SIG-M5 treated with dmso at 0.1 percent for 504 hours (cell line): ENCODE results near the gene PLK5.
"Not testable (repeated sequence)": the region's sequence is repeated elsewhere in the genome, so short reads cannot be mapped to it uniquely, and the experiment has no call there.

Experiments used
- DNase-seq: peaks from one replicate; lab custom pipeline; 2025; ENCODE audit not compliant: unreplicated experiment; lab: John Stamatoyannopoulos, UW

PLK5 gene

DNA sequence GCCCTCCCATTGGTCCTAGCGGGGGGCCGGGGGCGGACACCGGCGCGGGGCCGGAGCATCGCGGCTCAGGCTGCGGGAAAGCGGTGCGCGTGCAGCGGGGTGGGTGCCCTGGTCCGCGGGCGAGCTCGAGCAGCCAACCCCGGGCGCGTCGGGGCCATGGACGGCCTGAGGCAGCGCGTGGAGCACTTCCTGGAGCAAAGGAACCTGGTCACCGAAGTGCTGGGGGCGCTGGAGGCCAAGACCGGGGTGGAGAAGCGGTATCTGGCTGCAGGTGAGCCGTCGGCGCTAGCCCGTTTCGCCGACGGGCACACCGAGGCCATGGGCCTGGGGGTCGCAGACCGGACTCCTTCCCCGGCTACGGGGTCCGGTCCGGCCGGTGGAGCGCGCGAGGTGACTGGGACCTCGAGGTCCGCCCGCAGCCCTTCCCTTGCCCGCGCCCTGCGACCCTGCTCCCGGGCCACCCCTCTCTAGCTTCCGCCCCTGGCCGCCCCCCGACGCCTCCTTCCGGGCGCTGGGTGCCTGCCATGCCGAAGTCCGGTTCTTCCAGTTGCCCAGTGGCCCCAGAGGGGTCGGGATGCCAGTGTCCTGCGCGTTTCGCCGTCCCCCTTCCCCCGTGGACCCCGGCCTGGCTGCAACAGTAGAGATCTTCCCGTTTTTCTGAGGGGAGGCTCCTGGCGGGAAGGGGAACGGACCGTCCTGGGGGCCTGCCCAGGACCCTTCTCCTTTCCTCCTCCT, 32.6 kb upstream of the PLK5 start, which contains the start of gene REEP6:
Gene REEP6 (plus strand): TSS at position 68 of the 735 bp plus-strand sequence. CDS start 89 bp downstream, at position 157.
- DNase-seq = no peak

DNA sequence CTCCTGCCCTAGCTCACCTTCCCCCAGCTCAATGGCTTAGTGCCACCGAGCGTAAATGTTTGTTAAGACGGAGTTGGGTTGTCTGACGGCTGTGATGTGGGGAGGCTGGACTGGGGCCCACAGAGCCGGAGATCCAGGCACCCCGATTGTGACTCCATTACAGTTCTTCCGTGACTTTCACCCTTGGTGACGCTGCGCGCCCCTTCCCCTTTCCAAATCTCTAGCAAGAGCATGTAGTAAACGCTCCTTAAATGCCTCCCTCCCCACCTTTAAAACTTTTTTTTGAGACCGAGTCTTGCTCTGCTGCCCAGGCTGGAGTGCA, 32.1 kb upstream of the PLK5 start:
- no peak for DNase-seq

DNA sequence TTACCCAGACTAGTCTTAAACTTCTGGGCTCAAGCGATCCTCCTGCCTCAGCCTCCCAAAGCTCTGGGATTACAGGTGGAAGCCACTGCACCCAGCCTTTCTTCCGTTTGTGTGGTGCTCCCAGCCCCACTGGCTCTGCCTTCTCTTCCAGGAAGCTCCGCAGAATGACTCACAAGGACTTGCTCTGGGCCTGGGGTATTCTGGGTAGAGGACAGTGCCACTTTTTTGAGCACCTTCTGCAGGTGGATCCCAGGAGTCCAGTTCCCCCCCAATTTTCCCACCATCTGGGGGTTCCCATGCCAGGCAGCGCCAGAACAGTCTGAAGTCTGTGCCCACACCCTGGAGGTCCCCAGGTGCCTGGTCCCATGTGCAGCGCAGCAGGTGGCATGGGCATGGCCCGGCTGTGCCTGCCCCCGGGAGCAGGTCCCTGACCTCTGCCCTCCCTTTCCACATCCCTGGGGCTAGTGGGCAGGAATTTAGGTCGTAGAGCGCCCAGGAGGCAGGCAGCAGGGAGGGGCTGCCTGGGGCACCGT, 31.3 kb upstream of the PLK5 start:
- DNase-seq = no peak

DNA sequence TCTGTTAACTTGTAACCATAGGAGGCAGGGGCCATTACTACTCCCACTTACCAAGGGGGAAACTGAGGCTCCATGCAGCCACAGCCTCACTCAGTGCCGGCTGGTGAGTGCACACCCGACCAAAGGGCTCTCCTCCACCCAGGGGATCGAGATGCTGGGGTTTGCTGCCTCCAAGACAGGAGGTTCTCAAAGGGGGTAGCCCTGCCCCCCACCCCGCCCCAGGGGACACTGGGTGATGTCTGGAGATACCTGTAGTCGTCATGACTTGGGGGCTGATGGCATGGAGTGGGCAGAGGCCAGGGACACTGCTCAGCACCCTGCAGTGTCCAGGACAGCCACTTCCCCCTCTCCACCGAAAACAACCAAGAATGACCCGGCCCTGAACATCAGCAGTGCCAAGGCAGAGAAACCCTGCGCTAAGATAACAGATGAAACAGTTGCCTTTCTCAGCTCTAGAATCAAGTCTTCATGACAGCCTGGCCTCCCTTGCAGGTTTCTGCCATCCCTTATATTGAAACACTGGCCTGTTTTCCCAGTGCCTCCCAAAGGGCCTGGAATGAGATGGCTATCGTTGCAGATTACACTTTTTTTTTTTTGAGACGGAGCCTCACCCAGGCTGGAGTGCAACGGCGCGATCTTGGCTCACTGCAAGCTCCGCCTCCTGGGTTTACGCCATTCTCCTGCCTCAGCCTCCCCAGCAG, 29.6 kb upstream of the PLK5 start:
- no peak for DNase-seq

DNA sequence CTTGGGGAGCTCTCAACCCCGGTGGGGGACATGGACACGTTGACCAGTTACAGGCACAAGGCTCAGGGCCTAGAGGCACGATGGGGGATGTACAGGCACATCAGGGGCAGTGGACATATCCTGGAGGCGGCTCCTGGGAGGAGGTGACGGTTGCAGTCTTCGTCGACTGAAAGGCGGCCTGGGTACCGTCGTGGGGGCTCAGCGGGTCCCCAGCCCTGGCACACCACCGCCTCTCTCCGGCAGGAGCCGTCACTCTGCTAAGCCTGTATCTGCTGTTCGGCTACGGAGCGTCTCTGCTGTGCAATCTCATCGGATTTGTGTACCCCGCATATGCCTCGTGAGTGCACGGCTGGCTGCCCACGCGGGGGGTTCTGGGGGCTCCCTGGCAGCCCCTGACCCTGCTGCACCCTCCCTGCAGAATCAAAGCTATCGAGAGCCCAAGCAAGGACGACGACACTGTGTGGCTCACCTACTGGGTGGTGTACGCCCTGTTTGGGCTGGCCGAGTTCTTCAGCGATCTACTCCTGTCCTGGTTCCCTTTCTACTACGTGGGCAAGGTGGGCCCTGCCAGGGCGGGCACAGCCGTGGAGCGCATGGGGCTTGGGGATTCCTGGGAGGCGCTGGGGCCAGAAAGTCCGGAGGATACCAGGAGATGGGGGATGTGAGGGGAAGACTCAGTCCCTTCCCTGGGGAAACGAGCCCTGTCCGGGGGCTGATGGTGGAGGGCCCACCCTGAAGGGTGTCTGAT, 28.7 kb upstream of the PLK5 start:
- DNase-seq = no peak

DNA sequence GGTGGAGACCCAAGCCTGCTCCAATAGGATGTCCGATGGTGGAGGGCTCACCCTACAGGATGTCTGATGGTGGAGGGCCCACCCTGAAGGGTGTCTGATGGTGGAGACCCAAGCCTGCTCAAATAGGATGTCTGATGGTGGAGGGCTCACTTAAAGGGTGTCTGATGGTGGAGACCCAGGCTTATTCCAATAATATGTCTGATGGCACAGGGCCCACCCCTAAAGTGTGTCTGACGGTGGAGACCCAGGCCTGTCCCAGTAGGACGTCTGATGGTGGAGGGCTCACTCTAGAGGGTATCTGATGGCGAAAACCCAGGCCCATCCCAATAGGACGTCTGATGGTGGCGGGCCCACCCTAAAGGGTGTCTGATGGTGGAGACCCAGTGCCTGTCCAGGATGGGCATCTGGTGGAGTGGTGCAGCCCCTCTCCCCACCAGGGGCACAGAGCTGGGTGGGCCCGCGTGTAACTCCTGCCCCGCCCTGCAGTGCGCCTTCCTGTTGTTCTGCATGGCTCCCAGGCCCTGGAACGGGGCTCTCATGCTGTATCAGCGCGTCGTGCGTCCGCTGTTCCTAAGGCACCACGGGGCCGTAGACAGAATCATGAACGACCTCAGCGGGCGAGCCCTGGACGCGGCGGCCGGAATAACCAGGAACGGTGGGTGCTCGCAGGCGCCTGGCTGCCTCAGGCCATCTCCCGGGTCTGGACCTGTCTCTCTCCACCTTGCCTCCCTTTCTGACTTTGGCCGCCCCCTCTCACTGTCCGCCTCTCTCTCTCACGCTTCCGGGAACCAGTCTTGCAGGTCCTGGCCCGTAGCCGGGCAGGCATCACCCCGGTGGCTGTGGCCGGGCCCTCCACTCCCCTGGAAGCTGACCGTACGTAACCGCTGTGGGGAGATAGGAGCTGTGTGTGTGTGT, 27.8 kb upstream of the PLK5 start:
- DNase-seq = no peak

DNA sequence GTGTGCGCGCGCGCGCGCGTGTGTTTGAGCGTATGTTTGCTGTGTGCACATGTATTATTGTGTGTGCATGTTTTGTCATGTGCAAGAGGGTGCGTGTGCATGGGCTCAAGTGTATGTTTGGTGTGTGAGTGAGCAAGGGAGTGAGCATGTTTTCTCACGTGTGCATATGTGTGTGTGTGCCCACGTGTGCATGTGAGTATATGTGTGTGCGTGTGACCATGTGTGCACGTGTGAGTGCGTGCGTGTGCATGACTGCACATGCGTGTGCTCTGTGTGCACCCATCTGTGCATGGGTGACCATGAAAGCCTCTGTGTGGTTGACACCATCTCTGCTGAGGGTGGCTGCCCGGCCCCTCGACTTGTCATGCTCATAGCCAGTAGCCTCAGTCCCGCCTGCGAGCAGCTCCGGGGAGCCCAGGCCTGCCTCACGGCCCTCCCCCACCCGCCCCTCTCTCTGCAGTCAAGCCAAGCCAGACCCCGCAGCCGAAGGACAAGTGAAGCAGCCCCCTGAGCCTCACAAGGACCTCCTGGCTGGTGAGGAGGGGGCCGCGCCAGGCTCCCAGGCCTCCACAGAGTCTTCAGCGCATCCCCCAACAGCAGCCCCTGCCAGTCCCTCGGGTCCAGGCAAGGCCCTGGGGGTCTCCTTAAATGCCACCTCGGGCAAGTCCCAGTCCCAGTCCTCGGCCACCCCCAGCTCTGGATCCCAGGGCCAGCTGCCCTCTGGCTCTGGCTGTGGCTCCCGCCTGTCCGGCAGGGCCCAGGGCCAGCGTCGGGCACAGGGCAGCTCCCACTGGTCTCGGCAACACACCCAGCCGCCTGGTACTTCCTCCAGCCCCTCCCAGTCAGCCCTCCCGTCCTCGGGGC, 26.9 kb upstream of the PLK5 start:
- no peak for DNase-seq

DNA sequence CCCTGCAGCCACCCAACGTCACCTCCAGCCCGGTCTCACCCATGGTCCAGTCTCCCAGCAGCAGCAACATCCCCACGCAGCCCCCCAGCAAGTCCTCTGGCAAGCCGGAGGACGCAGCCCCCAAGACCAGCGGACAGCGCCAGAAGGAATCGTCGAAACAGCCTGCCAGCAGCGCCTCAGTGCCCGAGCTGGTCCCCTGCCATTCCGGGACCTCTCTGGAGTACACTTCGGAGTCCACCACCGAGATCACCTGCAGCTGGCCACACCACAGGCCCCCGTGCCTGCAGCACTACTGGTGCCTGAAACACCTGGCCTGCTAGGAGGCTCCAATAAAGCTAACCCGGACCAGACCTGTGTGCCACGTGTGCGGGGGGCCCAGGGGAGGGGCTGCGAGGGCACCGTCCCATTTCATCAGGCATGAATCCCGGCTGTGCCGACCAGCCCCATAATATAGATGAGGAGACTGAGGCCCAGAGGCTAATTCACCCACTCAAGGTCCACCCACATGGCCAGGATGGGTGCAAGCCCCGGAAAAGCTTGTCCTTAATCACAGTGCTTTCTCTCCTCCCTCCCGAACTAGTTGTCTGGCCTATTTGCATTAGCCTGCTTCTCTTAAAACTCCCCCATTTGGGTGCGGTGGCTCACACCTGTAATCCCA, 26.2 kb upstream of the PLK5 start:
- DNase-seq = no peak

DNA sequence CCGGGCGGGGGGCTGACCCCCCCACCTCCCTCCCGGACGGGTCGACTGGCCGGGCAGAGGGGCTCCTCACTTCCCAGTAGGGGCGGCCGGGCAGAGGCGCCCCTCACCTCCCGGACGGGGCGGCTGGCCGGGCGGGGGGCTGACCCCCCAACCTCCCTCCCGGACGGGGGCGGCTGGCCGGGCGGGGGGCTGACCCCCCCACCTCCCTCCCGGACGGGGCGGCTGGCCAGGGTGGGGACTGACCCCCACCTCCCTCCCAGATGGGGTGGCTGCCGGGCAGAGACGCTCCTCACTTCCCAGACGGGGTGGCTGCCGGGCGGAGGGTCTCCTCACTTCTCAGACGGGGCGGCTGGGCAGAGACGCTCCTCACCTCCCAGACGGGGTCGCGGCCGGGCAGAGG, 24.6 kb upstream of the PLK5 start:
- DNase-seq = not testable (repeated sequence)

DNA sequence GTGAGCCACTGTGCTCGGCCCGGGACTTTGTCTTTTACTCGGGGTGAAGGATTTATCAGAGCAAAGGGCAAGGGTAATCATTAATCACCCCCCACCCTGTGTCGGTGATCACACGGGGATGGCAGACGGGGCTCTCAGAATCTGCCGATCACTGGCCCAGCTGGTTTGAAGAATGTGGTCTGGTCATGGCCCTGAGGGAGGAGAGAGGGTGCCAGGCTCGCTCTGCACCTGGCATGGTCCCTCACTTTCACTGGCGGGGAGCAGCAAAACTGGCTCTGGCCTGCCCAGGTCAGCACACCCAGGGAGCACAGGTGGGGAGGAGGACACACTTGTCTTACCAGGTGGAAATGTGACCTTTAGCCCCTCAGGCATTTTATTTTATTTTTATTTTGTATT, 22.7 kb upstream of the PLK5 start:
- no peak for DNase-seq

DNA sequence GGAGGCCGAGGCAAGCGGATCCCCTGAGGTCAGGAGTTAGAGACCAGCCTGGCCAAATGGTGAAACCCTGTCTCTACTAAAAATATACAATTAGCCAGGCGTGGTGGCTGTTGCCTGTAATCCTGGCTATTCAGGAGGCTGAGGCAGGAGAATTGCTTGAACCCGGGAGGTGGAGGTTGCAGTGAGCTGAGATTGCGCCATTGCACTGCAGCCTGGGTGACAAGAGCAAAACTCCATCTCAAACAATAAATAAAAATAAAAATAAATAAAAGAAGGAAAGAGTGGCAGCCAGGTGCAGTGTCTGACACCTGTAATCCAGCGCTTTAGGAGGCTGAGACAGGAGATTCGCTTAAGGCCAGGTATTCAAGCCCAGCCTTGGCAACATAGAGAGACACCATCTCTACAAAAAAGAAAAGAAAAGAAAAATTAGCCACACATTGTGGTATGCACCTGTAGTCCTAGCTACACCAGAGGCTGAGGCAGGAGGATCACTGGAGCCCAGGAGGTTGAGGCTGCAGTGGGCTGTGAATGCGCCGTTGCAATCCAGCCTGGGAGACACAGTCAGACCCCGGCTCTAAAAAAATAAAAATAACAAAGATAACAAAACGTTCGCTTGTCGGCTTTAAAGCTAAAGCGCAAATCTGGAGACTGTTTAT, 21.3 kb upstream of the PLK5 start:
- no peak for DNase-seq

DNA sequence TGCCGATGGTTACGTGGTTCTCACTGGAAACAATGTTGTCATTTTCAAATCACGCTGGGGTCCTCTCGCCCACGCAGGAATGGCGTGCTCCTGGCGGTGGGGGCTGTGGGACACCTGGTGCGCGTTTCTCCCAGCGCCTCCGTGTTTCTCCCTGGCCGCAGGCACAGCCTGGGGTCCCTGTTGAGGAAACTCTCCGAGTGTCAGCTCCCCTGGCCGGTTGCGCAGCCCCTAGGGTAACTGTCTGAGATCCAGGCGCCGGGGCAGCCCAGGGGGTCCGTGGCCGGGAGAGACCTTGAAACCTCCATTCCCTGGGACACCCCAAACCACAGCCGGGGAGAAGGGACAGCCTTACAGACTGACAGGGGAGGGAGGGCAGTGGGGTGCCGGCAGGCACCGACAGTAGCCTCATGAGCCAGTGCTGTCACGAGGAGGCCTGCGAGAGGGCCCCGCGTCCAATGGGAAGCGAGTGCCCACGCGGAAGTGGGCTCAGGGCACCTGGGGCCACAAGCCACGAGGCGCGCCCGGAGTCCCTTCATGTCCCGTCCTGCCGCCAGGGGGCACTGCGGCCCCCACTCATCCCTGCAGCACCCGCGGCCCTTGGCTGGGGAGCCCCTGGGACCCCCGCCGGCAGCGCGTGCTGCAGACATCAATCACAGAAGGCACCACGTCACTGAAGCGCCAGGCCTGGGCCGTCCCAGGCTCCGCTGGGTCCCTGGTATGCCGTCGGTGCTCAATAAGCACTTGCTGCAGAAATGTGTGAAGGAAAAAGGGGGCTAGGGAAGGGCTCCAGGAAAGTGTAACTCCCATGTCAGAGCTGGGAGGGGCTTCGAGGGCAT, 20.6 kb upstream of the PLK5 start:
- DNase-seq = no peak

DNA sequence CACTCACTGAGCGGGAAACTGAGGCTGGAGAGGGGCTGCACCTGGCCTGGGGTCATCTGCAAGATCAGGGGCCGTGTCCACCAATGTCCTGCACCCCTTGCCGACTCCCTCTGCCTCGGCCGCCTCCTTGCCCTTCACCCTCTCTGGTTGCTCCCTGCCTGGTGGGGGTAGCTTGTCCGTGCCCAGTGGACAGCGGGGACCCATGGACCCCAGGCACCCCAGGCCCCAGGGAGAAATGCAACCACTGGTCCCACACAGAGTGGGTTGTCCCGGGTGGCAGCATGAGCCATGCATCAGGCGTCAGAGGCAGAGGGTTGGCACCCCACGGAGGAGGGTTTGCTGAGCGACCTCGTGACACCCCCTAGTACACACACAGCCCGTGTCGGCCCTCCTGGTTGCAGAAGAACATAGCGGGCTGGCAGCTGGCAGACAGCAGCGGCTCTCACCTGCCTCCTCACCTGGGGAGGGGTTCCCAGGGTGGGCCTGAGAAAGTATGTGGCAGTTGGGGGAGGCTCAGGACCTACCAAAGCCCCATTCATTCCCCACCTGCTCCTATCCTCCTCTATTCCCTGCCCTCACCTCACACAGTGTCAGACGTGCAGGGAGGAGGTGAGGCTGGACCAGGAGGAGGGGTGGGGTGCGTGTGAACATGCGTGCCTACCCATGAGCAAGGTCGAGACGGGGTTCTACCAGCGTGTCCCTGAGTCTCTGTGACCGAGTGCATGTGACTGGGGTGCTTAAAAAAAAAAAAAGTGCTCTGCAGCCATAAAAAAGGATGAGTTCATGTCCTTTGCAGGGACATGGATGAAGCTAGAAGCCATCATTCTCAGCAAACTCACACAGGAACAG, 19.7 kb upstream of the PLK5 start:
- no peak for DNase-seq

DNA sequence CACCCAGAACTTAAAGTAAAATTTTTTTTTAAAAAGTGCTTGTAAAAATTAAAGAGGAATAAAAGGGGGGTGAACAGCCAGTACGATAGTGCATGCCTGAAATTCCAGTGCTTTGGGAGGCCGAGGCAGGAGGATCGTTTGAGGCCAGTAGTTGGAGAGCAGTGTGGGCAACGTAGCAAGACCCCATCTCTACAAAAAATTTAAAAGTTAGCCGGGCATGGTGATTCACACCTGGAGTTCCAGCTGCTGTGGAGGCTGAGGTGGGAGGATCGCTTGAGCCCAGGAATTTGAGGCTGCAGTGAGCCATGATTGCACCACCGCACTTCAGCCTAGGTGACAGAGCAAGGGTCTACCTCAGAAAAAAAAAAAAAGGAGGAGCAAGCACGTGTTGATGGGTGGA, 18.9 kb upstream of the PLK5 start:
- DNase-seq = no peak

DNA sequence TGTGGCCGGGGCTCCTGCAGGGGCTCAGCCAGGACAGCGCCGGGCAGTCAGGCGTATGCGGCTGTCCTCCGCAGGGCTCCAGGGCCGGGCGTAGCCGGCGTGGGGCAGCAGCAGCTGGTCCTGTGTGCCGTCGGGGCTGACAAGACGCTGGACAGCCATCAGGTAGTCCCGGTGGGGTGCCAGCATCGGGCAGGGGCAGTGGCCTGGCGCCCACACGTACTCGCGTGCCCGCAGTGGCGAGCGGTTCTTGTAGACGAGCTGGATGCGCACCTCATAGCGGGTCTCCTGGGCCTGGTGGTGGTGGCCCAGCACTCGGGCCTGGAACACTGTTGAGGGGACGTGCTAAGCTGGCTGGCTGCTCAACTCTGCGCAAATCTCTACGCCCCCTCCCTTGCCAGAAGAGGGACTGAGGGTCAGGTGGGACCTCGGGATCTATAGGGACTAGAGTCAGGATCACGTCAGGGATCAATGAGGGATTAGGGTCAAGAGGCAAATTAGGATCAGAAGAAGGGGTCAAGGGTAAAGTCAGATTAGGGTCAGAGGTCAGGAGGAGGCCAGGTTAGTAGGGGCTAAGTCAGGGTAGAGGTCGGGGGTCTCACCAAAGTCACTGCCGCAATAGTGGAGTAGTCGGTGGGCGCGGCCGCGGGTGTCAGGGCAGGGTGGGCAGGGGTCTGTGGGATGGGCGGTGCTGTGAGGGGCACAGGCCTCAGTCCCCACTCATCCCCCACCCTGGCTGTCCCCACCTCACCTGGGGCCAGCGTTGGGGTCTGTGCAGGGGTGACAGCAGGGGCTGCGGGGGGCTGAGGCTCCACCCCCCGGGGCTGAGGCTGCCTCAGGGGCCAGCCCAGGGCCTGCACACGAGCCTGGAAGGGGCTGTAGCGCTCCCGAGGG, 17.6 kb upstream of the PLK5 start:
- no peak for DNase-seq

DNA sequence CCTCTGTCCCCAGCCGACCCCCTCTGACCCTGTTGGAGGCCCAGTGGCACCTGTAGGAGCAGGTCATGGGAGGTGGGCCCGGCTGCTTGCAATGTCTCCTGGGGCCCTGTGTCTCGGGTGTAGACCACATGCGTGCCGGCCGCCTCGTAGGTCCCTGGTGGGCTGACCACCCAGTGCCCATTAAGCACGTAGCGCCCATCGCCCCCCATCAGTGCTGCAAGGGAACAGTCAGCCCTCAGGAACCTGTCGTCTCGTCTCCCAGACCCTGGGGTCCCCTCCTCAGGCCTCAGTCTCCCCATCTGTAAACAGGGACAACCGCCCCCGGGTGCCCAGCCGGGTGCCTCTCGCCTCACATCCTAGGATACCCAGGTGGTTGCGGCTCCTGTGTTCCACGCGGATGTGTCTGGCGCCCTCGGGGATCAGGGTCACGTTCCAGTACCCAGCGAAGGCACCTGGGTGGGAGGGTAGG, 16.7 kb upstream of the PLK5 start:
- no peak for DNase-seq
